HEK293 (cell line): Measurements from ENCODE around the gene KLLN.

ENCODE experiments used
- CTCF ChIA-PET: fragments of 350-600 bp; formaldehyde crosslinking; extraction: SDS; loops from one replicate; lab custom pipeline; 2021; ENCODE audit warnings: antibody characterized with exemption; lab: Yijun Ruan, JAX
- POLR2A ChIA-PET: fragments of 300-600 bp; formaldehyde crosslinking; extraction: SDS; loops from one replicate; lab custom pipeline; 2020; ENCODE audit warnings: antibody characterized with exemption, inconsistent platforms; lab: Yijun Ruan, JAX
- H3K27ac ChIP-seq: fragments of 200-500 bp; sonication (Bioruptor generic); 2 replicates; pipeline ENCODE4 v1.5.1; 2014; ENCODE audit warnings: low read depth, low read length, control low read depth, inconsistent platforms; ENCODE audit errors: extremely low read depth
- H3K36me3 ChIP-seq, 2 experiments: fragments of 200-500 bp in 1 of 2; sonication (Bioruptor generic) in 1 of 2; 1 replicate in 1 of 2; 2 replicates in 1 of 2; pipeline ENCODE4 v1.5.1; 2014 to 2017; ENCODE audit warnings: inconsistent platforms in 2 of 2, low read length in 2 of 2; ENCODE audit not compliant: control insufficient read depth in 2 of 2, insufficient read depth in 1 of 2
- H3K4me1 ChIP-seq: fragments of 200-500 bp; sonication (Bioruptor generic); 2 replicates; pipeline ENCODE4 v1.5.1; 2014; ENCODE audit warnings: mild to moderate bottlenecking, low read length, inconsistent platforms; ENCODE audit not compliant: control insufficient read depth, insufficient read depth
- H3K4me3 ChIP-seq: 2 replicates; pipeline ENCODE4 v1.5.1; 2011; ENCODE audit warnings: low read depth, mild to moderate bottlenecking, control low read depth, low read length, moderate library complexity
- H3K9me3 ChIP-seq: fragments of 200-500 bp; sonication (Bioruptor generic); 2 replicates; pipeline ENCODE4 v1.5.1; 2014; ENCODE audit warnings: low read depth, low read length, inconsistent platforms; ENCODE audit not compliant: control insufficient read depth, insufficient read depth
- RBAK ChIP-seq: fragments of 450-650 bp; formaldehyde crosslinking; IDR thresholded peaks from 2 replicates; pipeline ENCODE4 v1.5.1; 2016; ENCODE audit warnings: missing biosample characterization, missing genetic modification characterization
- ZBTB17 ChIP-seq: fragments of 450-650 bp; formaldehyde crosslinking; IDR thresholded peaks from 2 replicates; pipeline ENCODE4 v1.5.1; 2016; ENCODE audit warnings: missing biosample characterization, missing genetic modification characterization
- ZBTB26 ChIP-seq: fragments of 450-650 bp; formaldehyde crosslinking; optimal IDR thresholded peaks from 2 replicates; pipeline ENCODE3; 2016; ENCODE audit warnings: missing biosample characterization, mild to moderate bottlenecking, missing genetic modification characterization
- ZFP41 ChIP-seq: fragments of 450-650 bp; formaldehyde crosslinking; IDR thresholded peaks from 2 replicates; pipeline ENCODE4 v1.5.1; 2016; ENCODE audit warnings: missing biosample characterization, missing genetic modification characterization, borderline replicate concordance
- ZNF184 ChIP-seq: fragments of 450-650 bp; IDR thresholded peaks from 2 replicates; pipeline ENCODE4 v1.5.1; 2018; ENCODE audit warnings: missing biosample characterization, mild to moderate bottlenecking, missing genetic modification characterization
- ZNF211 ChIP-seq: fragments of 450-650 bp; formaldehyde crosslinking; IDR thresholded peaks from 2 replicates; pipeline ENCODE4 v1.5.1; 2016; ENCODE audit warnings: low read depth, missing biosample characterization, missing genetic modification characterization
- ZNF26 ChIP-seq: fragments of 450-650 bp; formaldehyde crosslinking; IDR thresholded peaks from 2 replicates; pipeline ENCODE4 v1.5.1; 2016; ENCODE audit warnings: missing biosample characterization, missing genetic modification characterization
- ZNF266 ChIP-seq: fragments of 450-650 bp; formaldehyde crosslinking; IDR thresholded peaks from 2 replicates; pipeline ENCODE4 v1.5.1; 2016; ENCODE audit warnings: missing biosample characterization, missing genetic modification characterization, low read depth
- ZNF280C ChIP-seq: fragments of 450-650 bp; formaldehyde crosslinking; IDR thresholded peaks from 2 replicates; pipeline ENCODE4 v1.5.1; 2016; ENCODE audit warnings: missing biosample characterization, missing genetic modification characterization
- ZNF571 ChIP-seq: fragments of 450-650 bp; formaldehyde crosslinking; IDR thresholded peaks from 2 replicates; pipeline ENCODE4 v1.5.0; 2017; ENCODE audit warnings: missing biosample characterization, missing genetic modification characterization
- ZNF626 ChIP-seq: fragments of 450-650 bp; sonication (Bioruptor Pico); formaldehyde crosslinking; IDR thresholded peaks from 2 replicates; pipeline ENCODE4 v1.5.1; 2018; ENCODE audit warnings: missing biosample characterization, missing genetic modification characterization, inconsistent platforms
- ZNF639 ChIP-seq: fragments of 450-650 bp; formaldehyde crosslinking; IDR thresholded peaks from 2 replicates; pipeline ENCODE4 v1.5.1; 2016; ENCODE audit warnings: missing biosample characterization, missing genetic modification characterization
- ZNF658 ChIP-seq: fragments of 450-650 bp; formaldehyde crosslinking; IDR thresholded peaks from 2 replicates; pipeline ENCODE4; 2016; ENCODE audit warnings: missing biosample characterization, missing genetic modification characterization
- ZNF670 ChIP-seq: fragments of 450-650 bp; formaldehyde crosslinking; IDR thresholded peaks from 2 replicates; pipeline ENCODE4 v1.5.1; 2016; ENCODE audit warnings: missing biosample characterization, missing genetic modification characterization, low read depth
- ZNF76 ChIP-seq: fragments of 450-650 bp; formaldehyde crosslinking; IDR thresholded peaks from 2 replicates; pipeline ENCODE4; 2016; ENCODE audit warnings: low read depth, missing biosample characterization, missing genetic modification characterization, borderline replicate concordance
- TF ChIP-seq, protein P1 (sequence below): fragments of 450-650 bp; formaldehyde crosslinking; IDR thresholded peaks from 2 replicates; pipeline ENCODE4 v1.5.1; 2016; ENCODE audit warnings: missing biosample characterization, missing genetic modification characterization

The KLLN gene

GRCh38 chr10:87873656-87874055, 10.3 kb upstream of the KLLN start:
- Histone ChIP-seq H3K4me1 (peaks cover 22% of the 10 kb centered on the region), H3K9me3 (no peaks in the 10 kb centered on the region), H3K36me3 (no peaks in the 10 kb centered on the region; a peak in 1 of 3 replicates), H3K4me3 (no peak overlapping the region), H3K27ac (no peak overlapping the region)
- ChIA-PET CTCF (interaction anchor here (0.7 kb wide), 1 partner anchor 290 kb away, joined by 4 read pairs; no protein-coding TSS in a partner anchor), POLR2A (interaction anchor here (2.8 kb wide), 1 partner anchor 11 kb away, joined by 17 read pairs; the partner anchor contains the start of genes KLLN and PTEN)
- no peak for TF ChIP-seq ZNF26 (tag by site-specific recombination)
- no peak for TF ChIP-seq ZNF280C (tag by site-specific recombination)
- no peak for TF ChIP-seq ZNF571 (tag by site-specific recombination)
- TF ChIP-seq ZNF211 (tag by site-specific recombination): no peak
- no peak for TF ChIP-seq ZNF639
- TF ChIP-seq ZNF76: no peak
- TF ChIP-seq ZBTB17: no peak

- ChIA-PET CTCF (interaction anchor here (0.7 to 1.0 kb wide), 3 partner anchors 143 to 810 kb away, joined by 3 to 4 read pairs (median 3); no protein-coding TSS in a partner anchor), POLR2A (interaction anchor here (2.8 kb wide), 1 partner anchor 10 kb away, joined by 17 read pairs; the partner anchor contains the start of genes KLLN and PTEN)
- TF ChIP-seq RBAK (tag by site-specific recombination) (no peak), ZNF670 (tag by site-specific recombination) (no peak), ZNF658 (no peak), ZNF626 (tag by site-specific recombination) (no peak), ZNF266 (no peak), ZBTB26 (no peak), ZFP41 (tag by site-specific recombination) (no peak), ZNF184 (tag by site-specific recombination) (no peak)
- TF ChIP-seq, protein P1, sequence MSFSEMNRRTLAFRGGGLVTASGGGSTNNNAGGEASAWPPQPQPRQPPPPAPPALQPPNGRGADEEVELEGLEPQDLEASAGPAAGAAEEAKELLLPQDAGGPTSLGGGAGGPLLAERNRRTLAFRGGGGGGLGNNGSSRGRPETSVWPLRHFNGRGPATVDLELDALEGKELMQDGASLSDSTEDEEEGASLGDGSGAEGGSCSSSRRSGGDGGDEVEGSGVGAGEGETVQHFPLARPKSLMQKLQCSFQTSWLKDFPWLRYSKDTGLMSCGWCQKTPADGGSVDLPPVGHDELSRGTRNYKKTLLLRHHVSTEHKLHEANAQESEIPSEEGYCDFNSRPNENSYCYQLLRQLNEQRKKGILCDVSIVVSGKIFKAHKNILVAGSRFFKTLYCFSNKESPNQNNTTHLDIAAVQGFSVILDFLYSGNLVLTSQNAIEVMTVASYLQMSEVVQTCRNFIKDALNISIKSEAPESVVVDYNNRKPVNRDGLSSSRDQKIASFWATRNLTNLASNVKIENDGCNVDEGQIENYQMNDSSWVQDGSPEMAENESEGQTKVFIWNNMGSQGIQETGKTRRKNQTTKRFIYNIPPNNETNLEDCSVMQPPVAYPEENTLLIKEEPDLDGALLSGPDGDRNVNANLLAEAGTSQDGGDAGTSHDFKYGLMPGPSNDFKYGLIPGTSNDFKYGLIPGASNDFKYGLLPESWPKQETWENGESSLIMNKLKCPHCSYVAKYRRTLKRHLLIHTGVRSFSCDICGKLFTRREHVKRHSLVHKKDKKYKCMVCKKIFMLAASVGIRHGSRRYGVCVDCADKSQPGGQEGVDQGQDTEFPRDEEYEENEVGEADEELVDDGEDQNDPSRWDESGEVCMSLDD (tag by site-specific recombination): no peak
- no peak overlapping the region for H3K27ac ChIP-seq
- H3K36me3 ChIP-seq: no peaks in the 10 kb centered on the region; a peak in 1 of 3 replicates
- H3K9me3 ChIP-seq: no peaks in the 10 kb centered on the region
- H3K4me3 ChIP-seq: no peak overlapping the region
- peaks cover 23% of the 10 kb centered on the region for H3K4me1 ChIP-seq
Observed at GRCh38 chr10:87872828-87873227, 9.5 kb upstream of the KLLN start.
